Stimulated activated memory B cell treated with anti-CD40 and anti-IgM and Interleukin-4, amounts not matched to agents 10 μg/mL and 1 μg/mL and 100 μg/mL, for 72 hours (primary cell): ENCODE results near the gene NUDT8.
"Not testable (repeated sequence)": the region's sequence is repeated elsewhere in the genome, so short reads cannot be mapped to it uniquely, and the experiment has no call there.

Experiments used
- ATAC-seq: fragments of 150-1000 bp; cut with Tn5 transposase; 2 replicates; pipeline ENCODE4 v1.10.0; 2021
- H3K27ac Mint-ChIP-seq: one replicate; pipeline ENCODE4 v1.8.0; 2022; ENCODE audit warnings: mild to moderate bottlenecking, mixed read lengths
- H3K27me3 Mint-ChIP-seq: one replicate; pipeline ENCODE4 v1.8.0; 2022; ENCODE audit warnings: mixed read lengths
- H3K36me3 Mint-ChIP-seq: one replicate; pipeline ENCODE4 v1.8.0; 2022; ENCODE audit warnings: mixed read lengths
- H3K4me1 Mint-ChIP-seq: one replicate; pipeline ENCODE4 v1.8.0; 2022; ENCODE audit warnings: mixed read lengths
- H3K4me3 Mint-ChIP-seq: one replicate; pipeline ENCODE4 v1.8.0; 2022; ENCODE audit warnings: mild to moderate bottlenecking, moderate library complexity, mixed read lengths
- H3K9me3 Mint-ChIP-seq: one replicate; pipeline ENCODE4 v1.8.0; 2022; ENCODE audit warnings: mixed read lengths

NUDT8 gene

GRCh38 chr11:67639438-67639859 lies 9.7 kb upstream of the NUDT8 start, which contains the start of gene TBX10:
Gene TBX10, minus strand, starts transcription at chr11:67639763. Its CDS starts 291 bp downstream, at chr11:67639472.
- H3K36me3 Mint-ChIP-seq: no peaks in the 10 kb centered on the region
- H3K27ac Mint-ChIP-seq: no peak within 1 kb of the TSS
- no peaks in the 10 kb centered on the region for H3K9me3 Mint-ChIP-seq
- H3K27me3 Mint-ChIP-seq: peaks cover 15% of the 10 kb centered on the region
- H3K4me1 Mint-ChIP-seq: peaks cover 6% of the 10 kb centered on the region
- no peak within 1 kb of the TSS for H3K4me3 Mint-ChIP-seq
- no peak for ATAC-seq

- Mint-ChIP-seq H3K9me3 (no peaks in the 10 kb centered on the region), H3K27me3 (peaks cover 15% of the 10 kb centered on the region), H3K4me1 (peaks cover 6% of the 10 kb centered on the region), H3K27ac (no peak overlapping the region), H3K4me3 (no peak overlapping the region), H3K36me3 (no peaks in the 10 kb centered on the region)
- ATAC-seq: no peak
Measured at GRCh38 chr11:67638535-67639437, 9.0 kb upstream of the NUDT8 start.

- not testable (repeated sequence) for ATAC-seq, H3K27ac Mint-ChIP-seq, H3K4me3 Mint-ChIP-seq, H3K36me3 Mint-ChIP-seq, H3K4me1 Mint-ChIP-seq, H3K9me3 Mint-ChIP-seq
- peaks cover 11% of the 10 kb centered on the region for H3K27me3 Mint-ChIP-seq
Measured at GRCh38 chr11:67637441-67637840, 7.7 kb upstream of the NUDT8 start.

DNA sequence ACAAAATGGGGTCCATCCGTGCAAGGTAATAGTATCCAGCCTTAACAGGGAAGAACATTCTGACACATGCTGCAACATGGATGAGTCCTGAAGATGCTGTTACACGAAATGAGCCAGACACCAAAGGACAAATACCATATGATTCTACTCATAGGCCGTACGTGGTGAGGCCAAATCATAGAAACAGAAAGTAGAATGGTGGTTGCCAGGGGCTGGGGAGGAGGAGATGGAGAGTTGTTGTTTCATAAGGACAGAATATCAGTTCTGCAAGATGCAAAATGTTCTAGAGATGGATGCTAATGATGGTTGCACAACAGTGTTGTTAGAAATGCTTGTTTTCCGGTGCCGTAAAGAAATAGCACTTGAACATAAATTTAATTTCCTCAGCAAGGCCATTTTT lies 7.2 kb upstream of the NUDT8 start:
- H3K27ac Mint-ChIP-seq: no peak overlapping the region
- peaks cover 6% of the 10 kb centered on the region for H3K4me1 Mint-ChIP-seq
- peaks cover 6% of the 10 kb centered on the region for H3K27me3 Mint-ChIP-seq
- no peaks in the 10 kb centered on the region for H3K9me3 Mint-ChIP-seq
- no peaks in the 10 kb centered on the region for H3K36me3 Mint-ChIP-seq
- ATAC-seq: no peak
- no peak overlapping the region for H3K4me3 Mint-ChIP-seq

GRCh38 chr11:67635231-67635521 lies 5.4 kb upstream of the NUDT8 start:
- no peaks in the 10 kb centered on the region for H3K9me3 Mint-ChIP-seq
- peaks cover 3% of the 10 kb centered on the region for H3K27me3 Mint-ChIP-seq
- H3K36me3 Mint-ChIP-seq: no peaks in the 10 kb centered on the region
- H3K4me1 Mint-ChIP-seq: peaks cover 12% of the 10 kb centered on the region
- no peak overlapping the region for H3K27ac Mint-ChIP-seq
- no peak for ATAC-seq
- no peak overlapping the region for H3K4me3 Mint-ChIP-seq

DNA sequence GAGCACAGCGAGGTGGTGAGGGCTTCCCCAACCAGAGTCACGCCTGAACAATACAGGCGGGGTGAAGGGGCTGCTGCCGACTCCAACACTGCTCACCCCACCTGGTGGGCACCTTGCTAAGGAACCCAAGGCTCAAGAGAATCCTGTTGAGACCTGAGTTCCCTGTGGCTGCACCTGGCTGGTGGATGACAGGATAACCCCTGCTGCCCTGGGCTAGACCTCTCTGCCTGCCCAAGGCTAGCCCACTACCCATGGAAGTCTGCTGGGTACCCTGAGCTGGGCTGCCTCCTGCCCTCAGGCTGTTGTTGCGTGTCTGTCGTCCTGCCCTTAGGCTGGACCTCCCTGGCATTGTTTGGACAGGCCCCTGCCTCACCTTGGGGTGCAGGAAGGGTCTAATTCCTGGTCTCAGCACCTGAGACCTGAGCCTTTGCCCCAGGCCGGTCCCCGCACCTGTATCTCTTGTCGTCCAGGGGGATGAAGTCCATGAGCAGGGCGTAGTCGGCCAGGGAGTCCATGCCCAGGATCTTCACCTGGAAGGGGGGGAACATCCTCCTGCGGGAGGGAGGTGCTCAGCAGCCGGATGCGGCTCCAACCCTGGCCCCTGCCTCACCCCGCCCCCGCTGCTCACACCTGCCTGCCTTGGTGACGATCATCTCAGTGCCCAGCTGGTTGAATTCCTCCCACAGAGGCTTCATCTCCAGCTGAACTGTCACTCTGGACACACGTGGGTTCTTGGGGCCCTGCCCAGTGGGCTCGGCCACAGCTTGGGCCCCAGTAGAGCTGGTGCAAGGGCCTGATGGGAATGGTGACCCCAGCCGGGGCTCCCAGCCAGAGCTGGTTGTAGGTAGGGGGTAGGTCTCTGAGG lies 4.9 kb upstream of the NUDT8 start:
- Mint-ChIP-seq H3K9me3 (no peaks in the 10 kb centered on the region), H3K27me3 (no peaks in the 10 kb centered on the region), H3K36me3 (no peaks in the 10 kb centered on the region), H3K4me3 (no peak overlapping the region), H3K27ac (no peak overlapping the region), H3K4me1 (peaks cover 9% of the 10 kb centered on the region)
- no peak for ATAC-seq

GRCh38 chr11:67633758-67634365 lies 4.1 kb upstream of the NUDT8 start:
- H3K27ac Mint-ChIP-seq: no peak overlapping the region
- peaks cover 13% of the 10 kb centered on the region for H3K4me1 Mint-ChIP-seq
- no peaks in the 10 kb centered on the region for H3K36me3 Mint-ChIP-seq
- ATAC-seq: no peak
- H3K4me3 Mint-ChIP-seq: no peak overlapping the region
- H3K9me3 Mint-ChIP-seq: no peaks in the 10 kb centered on the region
- H3K27me3 Mint-ChIP-seq: no peaks in the 10 kb centered on the region

DNA sequence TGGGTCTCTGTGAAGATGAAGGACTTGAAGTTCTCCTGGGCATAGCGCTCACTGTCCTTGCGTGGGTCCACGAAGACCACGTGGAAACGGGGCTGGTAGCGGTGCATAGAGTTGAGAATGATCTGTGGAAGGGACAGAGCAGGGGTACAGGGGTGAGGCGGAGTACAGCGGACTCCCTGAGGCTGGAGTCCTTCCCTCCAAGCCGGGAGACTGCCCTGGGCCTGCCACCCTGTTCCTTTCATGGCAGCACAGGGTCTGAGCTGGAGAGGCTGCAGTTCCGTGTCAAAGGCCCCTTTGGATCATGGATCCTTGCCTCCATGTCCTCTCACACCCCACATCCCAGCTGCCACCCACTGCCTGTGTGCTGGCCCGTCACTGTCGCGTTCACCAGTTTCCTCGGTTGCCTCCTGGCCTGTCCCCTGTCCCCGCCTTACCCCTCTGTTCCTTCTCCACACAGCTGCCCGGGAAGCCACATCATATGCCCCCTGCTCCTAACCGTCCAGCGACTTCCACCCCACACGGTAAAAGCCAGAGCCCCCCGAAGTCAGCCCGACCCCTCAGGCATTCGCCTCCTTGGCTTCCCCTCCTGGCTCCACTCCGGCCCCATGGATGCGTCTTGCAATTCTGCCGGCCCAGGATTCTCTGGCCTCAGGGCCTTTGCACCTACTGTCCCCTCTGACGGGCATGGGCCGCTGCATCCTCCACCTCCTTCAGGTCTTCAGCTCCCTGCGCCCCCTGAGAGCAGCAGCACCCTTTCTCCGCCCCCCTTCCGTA lies 3.4 kb upstream of the NUDT8 start:
- H3K4me3 Mint-ChIP-seq: no peak overlapping the region
- no peak overlapping the region for H3K27ac Mint-ChIP-seq
- H3K9me3 Mint-ChIP-seq: no peaks in the 10 kb centered on the region
- peaks cover 16% of the 10 kb centered on the region for H3K4me1 Mint-ChIP-seq
- no peaks in the 10 kb centered on the region for H3K27me3 Mint-ChIP-seq
- H3K36me3 Mint-ChIP-seq: no peaks in the 10 kb centered on the region
- ATAC-seq: no peak

DNA sequence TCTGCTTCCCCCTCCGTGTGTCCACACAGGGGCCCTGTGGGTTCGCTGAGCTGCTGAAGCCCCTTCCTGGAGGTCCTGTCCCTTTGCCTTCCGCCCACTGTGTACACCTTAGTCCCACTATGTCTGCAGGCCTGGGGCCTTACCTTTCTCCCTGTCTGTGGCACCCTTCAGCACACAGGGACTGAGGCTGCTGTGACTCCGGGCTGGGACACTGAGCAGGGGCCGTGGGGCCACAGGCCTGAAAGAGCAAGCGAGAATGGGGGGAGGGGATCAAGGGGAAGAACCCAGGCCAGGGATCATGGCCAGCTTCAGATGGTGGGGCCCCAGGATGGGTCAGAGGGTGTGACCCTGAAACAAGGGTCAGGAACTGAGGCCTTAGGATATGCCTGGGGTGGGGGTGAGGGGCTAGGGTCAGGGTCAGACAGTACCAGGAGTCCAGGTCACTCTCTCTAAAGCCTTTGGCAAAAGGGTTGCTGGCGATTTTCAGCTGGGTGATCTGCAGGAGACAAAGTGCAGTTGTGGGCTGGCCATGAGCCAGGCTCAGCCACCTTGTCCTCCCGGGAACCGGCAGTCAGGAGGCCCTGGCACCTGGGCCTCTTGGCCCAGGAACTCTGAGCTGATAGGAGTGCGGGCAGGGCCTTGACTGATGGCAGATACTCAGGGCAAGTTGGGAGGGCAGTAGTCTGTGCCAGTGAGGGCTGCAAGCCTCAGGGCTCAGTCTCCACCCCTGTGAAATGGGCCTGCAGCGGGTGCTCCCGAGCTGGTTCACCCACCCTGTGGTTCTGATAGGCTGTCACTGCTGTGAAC lies 2.6 kb upstream of the NUDT8 start:
- no peak overlapping the region for H3K27ac Mint-ChIP-seq

DNA sequence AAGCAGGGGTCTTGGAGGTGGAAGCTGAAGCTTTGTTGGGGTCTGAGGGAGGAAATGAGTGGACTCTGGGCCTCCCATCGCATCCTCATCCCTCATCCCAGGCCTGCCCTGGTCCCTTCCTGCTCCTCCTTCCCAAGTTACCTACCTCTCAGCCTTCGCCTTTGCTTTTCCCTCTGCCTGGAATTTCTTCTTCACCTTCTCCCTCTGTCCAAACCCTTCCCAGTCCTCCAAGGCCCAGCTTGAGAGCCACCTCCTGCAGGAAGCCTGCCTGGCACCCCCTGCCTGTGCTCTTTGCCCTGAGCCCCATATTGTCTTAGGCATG lies 2.1 kb upstream of the NUDT8 start:
- no peaks in the 10 kb centered on the region for H3K27me3 Mint-ChIP-seq
- H3K36me3 Mint-ChIP-seq: peaks cover 7% of the 10 kb centered on the region
- no peak for ATAC-seq
- peaks cover 22% of the 10 kb centered on the region for H3K4me1 Mint-ChIP-seq
- H3K9me3 Mint-ChIP-seq: no peaks in the 10 kb centered on the region
- peak overlapping the region; percentile 5 for H3K4me3 Mint-ChIP-seq
- H3K27ac Mint-ChIP-seq: no peak overlapping the region

More for the DNA sequence above, 2.6 kb upstream of the NUDT8 start:
- H3K4me3 Mint-ChIP-seq: peak overlapping the region; percentile 5
- H3K36me3 Mint-ChIP-seq: peaks cover 2% of the 10 kb centered on the region
- H3K4me1 Mint-ChIP-seq: peaks cover 22% of the 10 kb centered on the region
- no peaks in the 10 kb centered on the region for H3K9me3 Mint-ChIP-seq
- no peaks in the 10 kb centered on the region for H3K27me3 Mint-ChIP-seq
- no peak for ATAC-seq

DNA sequence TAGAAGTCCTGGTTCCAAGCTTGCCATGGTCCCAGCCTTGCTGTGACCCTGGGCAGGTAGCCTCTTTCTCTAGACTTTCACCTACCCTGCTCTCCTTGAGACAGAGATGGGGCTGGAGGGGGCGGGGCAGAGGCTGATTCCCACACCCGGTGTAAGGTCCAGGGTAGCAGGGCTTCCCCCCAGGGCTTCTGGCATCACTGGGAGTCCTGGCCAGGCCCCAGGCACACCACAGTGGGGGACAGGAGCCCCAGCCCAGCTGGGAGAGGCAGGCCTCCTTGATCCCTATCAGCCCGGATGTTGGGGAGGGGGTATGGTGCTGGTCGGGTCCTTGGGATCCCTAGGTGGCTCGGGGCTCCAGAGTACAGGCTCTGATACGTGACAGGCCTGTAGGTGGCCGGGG lies 1.7 kb upstream of the NUDT8 start:
- ATAC-seq: no peak
- H3K27me3 Mint-ChIP-seq: no peaks in the 10 kb centered on the region
- no peaks in the 10 kb centered on the region for H3K9me3 Mint-ChIP-seq
- H3K4me1 Mint-ChIP-seq: peaks cover 22% of the 10 kb centered on the region
- H3K36me3 Mint-ChIP-seq: peaks cover 11% of the 10 kb centered on the region
- no peak overlapping the region for H3K27ac Mint-ChIP-seq
- H3K4me3 Mint-ChIP-seq: no peak overlapping the region

GRCh38 chr11:67630943-67631331 lies 1.2 kb upstream of the NUDT8 start:
- Mint-ChIP-seq H3K36me3 (peaks cover 12% of the 10 kb centered on the region), H3K9me3 (no peaks in the 10 kb centered on the region), H3K4me1 (peaks cover 22% of the 10 kb centered on the region), H3K27ac (peak overlapping the region; percentile 80), H3K27me3 (no peaks in the 10 kb centered on the region), H3K4me3 (peak overlapping the region; percentile 86)
- no peak for ATAC-seq

DNA sequence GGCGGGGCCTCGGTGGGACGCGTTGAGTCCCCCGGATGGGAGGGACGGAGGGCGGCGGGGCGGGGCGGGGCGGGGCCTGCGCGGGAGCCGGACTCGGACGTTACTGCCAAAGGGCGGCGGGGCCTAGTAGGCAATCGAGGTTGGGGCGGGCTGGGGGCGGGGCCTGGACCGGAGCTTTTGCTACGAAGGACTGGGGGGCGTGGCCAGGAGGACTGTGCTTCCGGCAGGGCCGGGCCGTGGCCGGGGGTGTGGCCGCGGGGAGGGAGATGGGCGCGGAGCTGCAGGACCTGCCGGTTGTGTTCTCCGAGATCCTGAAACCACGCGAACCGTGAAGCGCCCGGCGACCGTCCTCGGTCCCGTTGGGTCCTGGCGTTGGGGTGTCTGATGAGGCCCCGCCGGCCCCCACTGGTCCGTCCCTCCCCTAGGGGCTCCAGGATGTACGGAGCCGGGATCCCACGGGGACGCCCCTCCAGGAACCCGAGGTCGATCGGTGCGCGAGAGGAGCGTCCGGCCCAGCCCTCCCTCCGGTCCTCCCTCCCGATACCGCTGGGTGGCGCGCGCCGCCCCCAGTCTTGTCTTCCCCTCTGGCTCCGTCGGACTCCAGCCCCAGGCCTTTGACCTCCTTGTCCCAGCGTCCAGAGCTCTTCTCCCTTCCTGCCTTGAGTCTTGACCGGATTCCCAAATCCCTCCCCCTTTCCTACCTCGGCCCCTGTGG lies 648 bp upstream of the NUDT8 start:
- Mint-ChIP-seq H3K4me3 (peak overlapping the region; percentile 86), H3K36me3 (peaks cover 12% of the 10 kb centered on the region)

More for the DNA sequence above, 648 bp upstream of the NUDT8 start:
- Mint-ChIP-seq H3K27me3 (no peaks in the 10 kb centered on the region), H3K27ac (peak overlapping the region; percentile 80), H3K9me3 (no peaks in the 10 kb centered on the region), H3K4me1 (peaks cover 22% of the 10 kb centered on the region)
- ATAC-seq: peak; percentile 87
